ENCODE results near the gene XRN2.

DNA sequence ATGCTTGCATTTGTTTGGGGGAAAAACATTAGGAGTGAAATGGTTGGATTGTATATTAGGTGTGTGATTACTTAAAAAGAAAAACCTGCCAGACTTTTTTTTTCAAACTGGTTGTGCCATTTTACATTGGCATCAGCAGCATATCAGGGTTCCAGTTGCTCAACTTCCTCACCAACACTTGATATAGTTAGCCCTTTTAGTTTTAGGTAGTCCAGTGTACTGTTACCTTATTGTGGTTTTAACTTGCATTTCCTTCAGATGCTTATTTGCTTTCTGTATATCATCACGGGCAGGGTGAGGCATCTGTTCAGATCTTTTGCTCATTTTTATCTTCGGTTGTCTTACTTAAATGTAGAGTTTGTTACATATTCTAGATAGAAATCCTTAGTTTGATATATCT is 5.2 kb downstream of the XRN2 start:
- TF ChIP-seq, protein P1, sequence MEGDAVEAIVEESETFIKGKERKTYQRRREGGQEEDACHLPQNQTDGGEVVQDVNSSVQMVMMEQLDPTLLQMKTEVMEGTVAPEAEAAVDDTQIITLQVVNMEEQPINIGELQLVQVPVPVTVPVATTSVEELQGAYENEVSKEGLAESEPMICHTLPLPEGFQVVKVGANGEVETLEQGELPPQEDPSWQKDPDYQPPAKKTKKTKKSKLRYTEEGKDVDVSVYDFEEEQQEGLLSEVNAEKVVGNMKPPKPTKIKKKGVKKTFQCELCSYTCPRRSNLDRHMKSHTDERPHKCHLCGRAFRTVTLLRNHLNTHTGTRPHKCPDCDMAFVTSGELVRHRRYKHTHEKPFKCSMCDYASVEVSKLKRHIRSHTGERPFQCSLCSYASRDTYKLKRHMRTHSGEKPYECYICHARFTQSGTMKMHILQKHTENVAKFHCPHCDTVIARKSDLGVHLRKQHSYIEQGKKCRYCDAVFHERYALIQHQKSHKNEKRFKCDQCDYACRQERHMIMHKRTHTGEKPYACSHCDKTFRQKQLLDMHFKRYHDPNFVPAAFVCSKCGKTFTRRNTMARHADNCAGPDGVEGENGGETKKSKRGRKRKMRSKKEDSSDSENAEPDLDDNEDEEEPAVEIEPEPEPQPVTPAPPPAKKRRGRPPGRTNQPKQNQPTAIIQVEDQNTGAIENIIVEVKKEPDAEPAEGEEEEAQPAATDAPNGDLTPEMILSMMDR (IDR thresholded peaks at IDR 0.05; ENCODE audit: low read depth, low read length, missing input control): no peak
- TF ChIP-seq JUND (IDR thresholded peaks at IDR 0.05) (no peak), SP1 (IDR thresholded peaks at IDR 0.05) (no peak), HNF4A (conservative IDR thresholded peaks at IDR 0.05) (no peak), TAF1 (conservative IDR thresholded peaks at IDR 0.05) (no peak), EGR1 (IDR thresholded peaks at IDR 0.05; ENCODE audit: low read depth in 2 of 2) (no peak), GABPA (IDR thresholded peaks at IDR 0.05 in 1 of 2, conservative IDR thresholded peaks at IDR 0.05 in 1 of 2) (no peak), FOXA1 (IDR thresholded peaks at IDR 0.05) (no peak), YY1 (IDR thresholded peaks at IDR 0.05) (no peak)
- TF ChIP-seq, protein P2, sequence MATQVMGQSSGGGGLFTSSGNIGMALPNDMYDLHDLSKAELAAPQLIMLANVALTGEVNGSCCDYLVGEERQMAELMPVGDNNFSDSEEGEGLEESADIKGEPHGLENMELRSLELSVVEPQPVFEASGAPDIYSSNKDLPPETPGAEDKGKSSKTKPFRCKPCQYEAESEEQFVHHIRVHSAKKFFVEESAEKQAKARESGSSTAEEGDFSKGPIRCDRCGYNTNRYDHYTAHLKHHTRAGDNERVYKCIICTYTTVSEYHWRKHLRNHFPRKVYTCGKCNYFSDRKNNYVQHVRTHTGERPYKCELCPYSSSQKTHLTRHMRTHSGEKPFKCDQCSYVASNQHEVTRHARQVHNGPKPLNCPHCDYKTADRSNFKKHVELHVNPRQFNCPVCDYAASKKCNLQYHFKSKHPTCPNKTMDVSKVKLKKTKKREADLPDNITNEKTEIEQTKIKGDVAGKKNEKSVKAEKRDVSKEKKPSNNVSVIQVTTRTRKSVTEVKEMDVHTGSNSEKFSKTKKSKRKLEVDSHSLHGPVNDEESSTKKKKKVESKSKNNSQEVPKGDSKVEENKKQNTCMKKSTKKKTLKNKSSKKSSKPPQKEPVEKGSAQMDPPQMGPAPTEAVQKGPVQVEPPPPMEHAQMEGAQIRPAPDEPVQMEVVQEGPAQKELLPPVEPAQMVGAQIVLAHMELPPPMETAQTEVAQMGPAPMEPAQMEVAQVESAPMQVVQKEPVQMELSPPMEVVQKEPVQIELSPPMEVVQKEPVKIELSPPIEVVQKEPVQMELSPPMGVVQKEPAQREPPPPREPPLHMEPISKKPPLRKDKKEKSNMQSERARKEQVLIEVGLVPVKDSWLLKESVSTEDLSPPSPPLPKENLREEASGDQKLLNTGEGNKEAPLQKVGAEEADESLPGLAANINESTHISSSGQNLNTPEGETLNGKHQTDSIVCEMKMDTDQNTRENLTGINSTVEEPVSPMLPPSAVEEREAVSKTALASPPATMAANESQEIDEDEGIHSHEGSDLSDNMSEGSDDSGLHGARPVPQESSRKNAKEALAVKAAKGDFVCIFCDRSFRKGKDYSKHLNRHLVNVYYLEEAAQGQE (IDR thresholded peaks at IDR 0.05): no peak
- TF ChIP-seq, protein P3, sequence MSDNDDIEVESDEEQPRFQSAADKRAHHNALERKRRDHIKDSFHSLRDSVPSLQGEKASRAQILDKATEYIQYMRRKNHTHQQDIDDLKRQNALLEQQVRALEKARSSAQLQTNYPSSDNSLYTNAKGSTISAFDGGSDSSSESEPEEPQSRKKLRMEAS (IDR thresholded peaks at IDR 0.05): no peak

Data from liver (tissue), 3 donors.